Measurements from ENCODE around the gene TXNRD2. TPM values are rescaled to one million over a fixed set of nuclear protein-coding genes. Genes with fewer than 3 reads are reported as not detected.

TXNRD2 gene
- total RNA-seq, 4 donors from 2014 or later: 16.7 to 33.1 (median 20.3) TPM

GRCh38 chr22:19876314-19876940, 65.2 kb downstream of the TXNRD2 start:
- WGBS, 2 donors (ENCODE audit: low coverage in 1 of 2): no CpG with 5 or more reads among the region's 21 CpGs
- TF ChIP-seq POLR2A (IDR thresholded peaks at IDR 0.05) (no peak), EP300 (IDR thresholded peaks at IDR 0.05) (no peak), CTCF (IDR thresholded peaks at IDR 0.05) (no peak), POLR2AphosphoS5 (IDR thresholded peaks at IDR 0.05) (no peak)
- peaks cover 0 to 19% (median 14%) of the 10 kb centered on the region in 3 donors for H3K4me1 ChIP-seq
- ATAC-seq: no peak
- no peaks in the 10 kb centered on the region for H3K9me3 ChIP-seq
- no peak overlapping the region for H3K27ac ChIP-seq
- no peak overlapping the region for H3K4me3 ChIP-seq
- no peaks in the 10 kb centered on the region for H3K27me3 ChIP-seq
- peaks cover 0 to 43% of the 10 kb centered on the region in 2 donors for H3K36me3 ChIP-seq

GRCh38 chr22:19875531-19876313, 65.9 kb downstream of the TXNRD2 start:
- H3K27ac ChIP-seq: no peak overlapping the region
- H3K4me3 ChIP-seq: no peak overlapping the region
- H3K4me1 ChIP-seq: peaks cover 0 to 12% (median 8%) of the 10 kb centered on the region in 3 donors
- no peaks in the 10 kb centered on the region for H3K9me3 ChIP-seq
- H3K36me3 ChIP-seq: peaks cover 0 to 43% of the 10 kb centered on the region in 2 donors
- 80% methylated on average over 1 of the region's 23 CpGs; no CpG with 5 or more reads in 1 of the 2 donors for WGBS, 2 donors (ENCODE audit: low coverage in 1 of 2)
- H3K27me3 ChIP-seq: no peaks in the 10 kb centered on the region
- ATAC-seq: no peak
- TF ChIP-seq EP300 (IDR thresholded peaks at IDR 0.05): no peak
- no peak for TF ChIP-seq POLR2AphosphoS5 (IDR thresholded peaks at IDR 0.05)
- TF ChIP-seq POLR2A (IDR thresholded peaks at IDR 0.05): no peak
- no peak for TF ChIP-seq CTCF (IDR thresholded peaks at IDR 0.05)

GRCh38 chr22:19875061-19875530, 66.5 kb downstream of the TXNRD2 start:
- TF ChIP-seq POLR2A (IDR thresholded peaks at IDR 0.05) (no peak), EP300 (IDR thresholded peaks at IDR 0.05) (no peak), CTCF (IDR thresholded peaks at IDR 0.05) (no peak), POLR2AphosphoS5 (IDR thresholded peaks at IDR 0.05) (no peak)
- WGBS, 2 donors (ENCODE audit: low coverage in 1 of 2): no CpG with 5 or more reads among the region's 12 CpGs
- Histone ChIP-seq H3K4me3 (no peak overlapping the region), H3K36me3 (peaks cover 0 to 43% of the 10 kb centered on the region in 2 donors), H3K27me3 (no peaks in the 10 kb centered on the region), H3K9me3 (no peaks in the 10 kb centered on the region), H3K27ac (no peak overlapping the region), H3K4me1 (peaks cover 0 to 5% (median 2%) of the 10 kb centered on the region in 3 donors)
- no peak for ATAC-seq

- no peaks in the 10 kb centered on the region for H3K27me3 ChIP-seq
- H3K4me1 ChIP-seq: no peaks in the 10 kb centered on the region
- no peak overlapping the region for H3K4me3 ChIP-seq
- TF ChIP-seq EP300 (IDR thresholded peaks at IDR 0.05): no peak
- peaks cover 0 to 43% of the 10 kb centered on the region in 2 donors for H3K36me3 ChIP-seq
- ATAC-seq: no peak
- H3K27ac ChIP-seq: no peak overlapping the region
- no CpG with 5 or more reads among the region's 27 CpGs for WGBS, 2 donors (ENCODE audit: low coverage in 1 of 2)
- H3K9me3 ChIP-seq: no peaks in the 10 kb centered on the region
Observed at GRCh38 chr22:19874307-19875060, 67.1 kb downstream of the TXNRD2 start.

GRCh38 chr22:19873960-19874306, 67.7 kb downstream of the TXNRD2 start:
- no peak for ATAC-seq
- H3K4me1 ChIP-seq: no peaks in the 10 kb centered on the region
- no peak overlapping the region for H3K27ac ChIP-seq
- no peaks in the 10 kb centered on the region for H3K27me3 ChIP-seq
- peaks cover 0 to 43% of the 10 kb centered on the region in 2 donors for H3K36me3 ChIP-seq
- H3K4me3 ChIP-seq: no peak overlapping the region
- WGBS, 2 donors (ENCODE audit: low coverage in 1 of 2): no CpG with 5 or more reads among the region's 7 CpGs
- TF ChIP-seq POLR2A (IDR thresholded peaks at IDR 0.05): no peak
- TF ChIP-seq CTCF (IDR thresholded peaks at IDR 0.05): no peak
- TF ChIP-seq POLR2AphosphoS5 (IDR thresholded peaks at IDR 0.05): no peak
- no peak for TF ChIP-seq EP300 (IDR thresholded peaks at IDR 0.05)
- H3K9me3 ChIP-seq: no peaks in the 10 kb centered on the region
